A673 (cell line): ENCODE results near the gene IFITM2. TPM values are rescaled to one million over a fixed set of nuclear protein-coding genes. Genes with fewer than 3 reads are reported as not detected.

Experiments used
- BruUV-seq: library from RNA; stranded (reverse); fragments of 400-500 nt; replicated peaks from 2 replicates; lab custom pipeline; 2021; lab: Mats Ljungman, UMichigan
- CTCF ChIA-PET: fragments of 300-600 bp; sonication (Branson Sonifier 250); formaldehyde crosslinking; loops from one replicate; lab custom pipeline; 2022; ENCODE audit warnings: antibody characterized with exemption; lab: Charles Lee
- POLR2A ChIA-PET: fragments of 300-600 bp; sonication (Branson Sonifier 250); formaldehyde crosslinking; loops from one replicate; lab custom pipeline; 2022; ENCODE audit warnings: antibody characterized with exemption; ENCODE audit not compliant: low non-redundant PET; lab: Charles Lee
- DNase-seq: peaks from one replicate; pipeline ENCODE4 v3.0.0-alpha.2; 2015; ENCODE audit warnings: low spot score
- H3K27ac ChIP-seq: fragments of 200-600 bp; sonication (generic); 2 replicates; pipeline ENCODE4 v1.5.1; 2016; ENCODE audit warnings: mixed run types, low read depth, mild to moderate bottlenecking, mixed read lengths, antibody characterized with exemption, low read length; ENCODE audit not compliant: poor library complexity, severe bottlenecking
- H3K27me3 ChIP-seq: fragments of 200-600 bp; sonication (generic); replicated peaks from 2 replicates; pipeline ENCODE4 v1.6.1; 2017; ENCODE audit warnings: mixed run types, low read depth, mild to moderate bottlenecking, mixed read lengths, antibody characterized with exemption, low read length; ENCODE audit not compliant: insufficient read depth, poor library complexity
- H3K36me3 ChIP-seq: fragments of 200-600 bp; sonication (generic); 2 replicates; pipeline ENCODE4 v1.6.1; 2016; ENCODE audit warnings: mixed run types, mild to moderate bottlenecking, mixed read lengths, antibody characterized with exemption, low read length; ENCODE audit not compliant: insufficient read depth, poor library complexity, severe bottlenecking
- H3K4me1 ChIP-seq: fragments of 200-600 bp; sonication (generic); 2 replicates; pipeline ENCODE4 v1.6.1; 2017; ENCODE audit warnings: mixed run types, mild to moderate bottlenecking, mixed read lengths, antibody characterized with exemption, low read length; ENCODE audit not compliant: insufficient read depth, poor library complexity, severe bottlenecking
- H3K4me3 ChIP-seq: fragments of 200-600 bp; sonication (generic); 2 replicates; pipeline ENCODE4 v1.5.1; 2016; ENCODE audit warnings: low read depth, mixed run types, mild to moderate bottlenecking, mixed read lengths, low read length; ENCODE audit not compliant: poor library complexity, severe bottlenecking
- H3K9me3 ChIP-seq: fragments of 200-600 bp; sonication (generic); 2 replicates; pipeline ENCODE4 v1.6.1; 2016; ENCODE audit warnings: mixed run types, low read depth, mild to moderate bottlenecking, mixed read lengths, antibody characterized with exemption, low read length; ENCODE audit not compliant: poor library complexity, severe bottlenecking
- EZH2 ChIP-seq: fragments of 200-600 bp; sonication (generic); IDR thresholded peaks from 2 replicates; pipeline ENCODE4 v1.6.1; 2017; ENCODE audit warnings: borderline replicate concordance, low read depth, mild to moderate bottlenecking, mixed read lengths, antibody characterized with exemption, low read length; ENCODE audit not compliant: poor library complexity, severe bottlenecking
- intact Hi-C: fragments of 100-400 bp; cut with micrococcal nuclease; formaldehyde crosslinking; loops from one replicate; pipeline ENCODE4 v1.10.0; 2022; ENCODE audit not compliant: unreplicated experiment
- total RNA-seq: library from RNA; stranded (reverse); gene quantifications from 2 replicates; pipeline ENCODE4 v1.2.3, GENCODE V29; 2021
- TF ChIP-seq, protein P1 (sequence below): fragments of 300-800, 200-600 bp; sonication (generic); conservative IDR thresholded peaks from 2 replicates; pipeline ENCODE4 v1.5.1; 2017; ENCODE audit warnings: low read depth, mild to moderate bottlenecking, antibody characterized with exemption, low read length, moderate library complexity, mixed read lengths

Gene IFITM2
- total RNA-seq, 1 experiment from 2014 or later = 25.5 TPM

GRCh38 chr11:292211-293121 lies 15.2 kb upstream of the IFITM2 start:
- no peak for TF ChIP-seq EZH2
- TF ChIP-seq, protein P1, sequence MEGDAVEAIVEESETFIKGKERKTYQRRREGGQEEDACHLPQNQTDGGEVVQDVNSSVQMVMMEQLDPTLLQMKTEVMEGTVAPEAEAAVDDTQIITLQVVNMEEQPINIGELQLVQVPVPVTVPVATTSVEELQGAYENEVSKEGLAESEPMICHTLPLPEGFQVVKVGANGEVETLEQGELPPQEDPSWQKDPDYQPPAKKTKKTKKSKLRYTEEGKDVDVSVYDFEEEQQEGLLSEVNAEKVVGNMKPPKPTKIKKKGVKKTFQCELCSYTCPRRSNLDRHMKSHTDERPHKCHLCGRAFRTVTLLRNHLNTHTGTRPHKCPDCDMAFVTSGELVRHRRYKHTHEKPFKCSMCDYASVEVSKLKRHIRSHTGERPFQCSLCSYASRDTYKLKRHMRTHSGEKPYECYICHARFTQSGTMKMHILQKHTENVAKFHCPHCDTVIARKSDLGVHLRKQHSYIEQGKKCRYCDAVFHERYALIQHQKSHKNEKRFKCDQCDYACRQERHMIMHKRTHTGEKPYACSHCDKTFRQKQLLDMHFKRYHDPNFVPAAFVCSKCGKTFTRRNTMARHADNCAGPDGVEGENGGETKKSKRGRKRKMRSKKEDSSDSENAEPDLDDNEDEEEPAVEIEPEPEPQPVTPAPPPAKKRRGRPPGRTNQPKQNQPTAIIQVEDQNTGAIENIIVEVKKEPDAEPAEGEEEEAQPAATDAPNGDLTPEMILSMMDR = no peak
- ChIA-PET POLR2A (no interaction called here), CTCF (no interaction called here)
- H3K36me3 ChIP-seq = no peaks in the 10 kb centered on the region
- H3K4me1 ChIP-seq = peaks cover 6% of the 10 kb centered on the region
- no peaks in the 10 kb centered on the region for H3K9me3 ChIP-seq
- no peak for DNase-seq
- H3K27ac ChIP-seq = no peak overlapping the region
- intact Hi-C loops = no loop called here
- BruUV-seq = no TSS peak
- H3K4me3 ChIP-seq = no peak overlapping the region
- no peaks in the 10 kb centered on the region for H3K27me3 ChIP-seq

- H3K36me3 ChIP-seq = no peaks in the 10 kb centered on the region
- H3K27me3 ChIP-seq = no peaks in the 10 kb centered on the region
- ChIA-PET CTCF (no interaction called here), POLR2A (no interaction called here)
- H3K4me3 ChIP-seq = no peak overlapping the region
- no peak for TF ChIP-seq EZH2
- TF ChIP-seq, protein P1 = no peak
- H3K9me3 ChIP-seq = no peaks in the 10 kb centered on the region
- DNase-seq = no peak
- no peak overlapping the region for H3K27ac ChIP-seq
- H3K4me1 ChIP-seq = peaks cover 6% of the 10 kb centered on the region
- intact Hi-C loops = no loop called here
- no TSS peak for BruUV-seq
Observed at GRCh38 chr11:293271-293851, 14.3 kb upstream of the IFITM2 start.

DNA sequence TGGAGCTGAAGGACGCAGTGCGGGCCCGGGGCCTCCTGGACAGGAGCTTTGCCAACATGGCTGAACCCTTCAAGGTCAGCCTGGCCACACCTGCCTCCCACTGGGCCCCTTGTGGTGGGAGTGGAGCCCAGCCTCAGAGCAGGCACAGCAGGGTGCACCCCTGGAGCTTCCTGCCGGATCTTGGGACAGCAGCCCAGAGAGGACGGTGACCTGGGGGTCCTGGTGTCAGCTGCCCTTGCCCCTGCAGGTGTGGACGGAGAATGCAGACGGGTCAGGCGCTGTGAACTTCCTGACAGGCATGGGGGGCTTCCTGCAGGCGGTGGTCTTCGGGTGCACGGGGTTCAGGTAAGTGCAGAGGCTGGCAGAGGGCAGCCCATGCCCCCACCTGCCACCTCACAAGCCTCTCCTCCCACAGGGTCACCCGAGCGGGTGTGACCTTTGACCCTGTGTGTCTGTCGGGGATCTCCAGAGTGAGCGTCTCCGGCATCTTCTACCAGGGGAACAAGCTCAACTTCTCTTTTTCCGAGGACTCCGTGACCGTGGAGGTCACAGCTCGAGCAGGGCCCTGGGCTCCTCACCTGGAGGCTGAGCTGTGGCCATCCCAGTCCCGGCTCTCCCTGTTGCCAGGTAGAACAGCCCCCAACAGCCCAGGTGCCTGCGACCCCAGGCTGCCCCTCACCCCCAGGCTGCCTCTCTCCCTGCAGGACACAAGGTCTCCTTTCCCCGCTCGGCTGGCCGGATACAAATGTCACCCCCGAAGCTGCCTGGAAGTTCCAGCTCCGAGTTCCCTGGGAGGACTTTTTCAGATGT lies 13.6 kb upstream of the IFITM2 start:
- TF ChIP-seq, protein P1 = no peak
- TF ChIP-seq EZH2 = no peak
- no peaks in the 10 kb centered on the region for H3K27me3 ChIP-seq
- no peak overlapping the region for H3K4me3 ChIP-seq
- no TSS peak for BruUV-seq
- intact Hi-C loops = no loop called here
- H3K27ac ChIP-seq = no peak overlapping the region
- CTCF ChIA-PET = no interaction called here
- no peaks in the 10 kb centered on the region for H3K9me3 ChIP-seq
- no peaks in the 10 kb centered on the region for H3K36me3 ChIP-seq
- DNase-seq = no peak
- POLR2A ChIA-PET = no interaction called here
- H3K4me1 ChIP-seq = peaks cover 6% of the 10 kb centered on the region
